ENCODE results near the gene NAV2. TPM values are rescaled to one million over a fixed set of nuclear protein-coding genes. Genes with fewer than 3 reads are reported as not detected.

NAV2 gene
- total RNA-seq, 2 donors from 2014 or later, result 26.4 to 35.5 TPM

DNA sequence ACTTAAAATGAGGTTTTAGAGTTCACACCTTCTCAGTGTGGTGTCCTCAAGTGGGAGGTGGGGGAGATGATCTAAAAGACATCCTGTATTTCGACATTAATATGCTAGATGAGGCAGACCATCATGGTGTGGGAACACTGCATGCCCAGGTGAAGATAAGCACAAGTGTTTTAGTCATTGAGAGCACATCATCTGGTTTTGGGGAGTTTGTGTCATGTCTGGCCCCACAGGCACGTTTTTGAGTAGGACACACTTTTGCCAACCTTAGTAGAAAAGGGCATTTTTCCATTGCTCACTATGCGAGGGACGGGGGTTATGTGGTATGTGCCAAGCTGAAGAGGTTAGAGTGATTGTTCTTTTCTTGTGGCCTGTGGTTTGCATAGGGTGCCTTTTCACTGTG is 258.3 kb downstream of the NAV2 start:
- 83 to 86% methylated on average over 4 of the region's 4 CpGs for WGBS, 2 donors

DNA sequence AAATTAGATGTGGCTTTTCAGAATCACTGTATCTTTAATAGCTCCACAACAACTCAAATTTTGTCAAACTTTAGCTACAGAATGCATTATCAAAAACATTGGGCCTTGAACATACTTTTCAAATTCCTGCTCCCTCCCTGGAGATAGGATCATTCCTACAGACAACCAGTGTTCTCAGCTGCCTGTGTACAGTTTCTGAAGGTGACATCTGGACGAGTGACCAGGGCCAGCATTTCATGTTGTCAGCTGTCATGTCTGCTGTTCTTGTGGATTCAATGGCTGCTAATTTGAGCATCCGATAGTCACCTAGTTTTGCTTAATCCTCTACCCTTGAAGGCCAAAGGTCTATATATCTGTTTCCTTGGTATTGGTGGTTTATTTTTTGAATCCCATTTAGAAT is 259.5 kb downstream of the NAV2 start:
- intact Hi-C loops (cut with DNase I), result no loop called here
- Histone ChIP-seq H3K4me3 (no peak overlapping the region), H3K9me3 (no peaks in the 10 kb centered on the region), H3K27me3 (no peaks in the 10 kb centered on the region), H3K36me3 (replicated peaks in 1 of 2; ENCODE audit: insufficient read depth in 1 of 2, low read depth in 2 of 2) (no peaks in the 10 kb centered on the region), H3K27ac (no peak overlapping the region), H3K4me1 (peaks cover 8% of the 10 kb centered on the region)
- no peak for TF ChIP-seq POLR2A (IDR thresholded peaks at IDR 0.05)
- TF ChIP-seq, protein P1, sequence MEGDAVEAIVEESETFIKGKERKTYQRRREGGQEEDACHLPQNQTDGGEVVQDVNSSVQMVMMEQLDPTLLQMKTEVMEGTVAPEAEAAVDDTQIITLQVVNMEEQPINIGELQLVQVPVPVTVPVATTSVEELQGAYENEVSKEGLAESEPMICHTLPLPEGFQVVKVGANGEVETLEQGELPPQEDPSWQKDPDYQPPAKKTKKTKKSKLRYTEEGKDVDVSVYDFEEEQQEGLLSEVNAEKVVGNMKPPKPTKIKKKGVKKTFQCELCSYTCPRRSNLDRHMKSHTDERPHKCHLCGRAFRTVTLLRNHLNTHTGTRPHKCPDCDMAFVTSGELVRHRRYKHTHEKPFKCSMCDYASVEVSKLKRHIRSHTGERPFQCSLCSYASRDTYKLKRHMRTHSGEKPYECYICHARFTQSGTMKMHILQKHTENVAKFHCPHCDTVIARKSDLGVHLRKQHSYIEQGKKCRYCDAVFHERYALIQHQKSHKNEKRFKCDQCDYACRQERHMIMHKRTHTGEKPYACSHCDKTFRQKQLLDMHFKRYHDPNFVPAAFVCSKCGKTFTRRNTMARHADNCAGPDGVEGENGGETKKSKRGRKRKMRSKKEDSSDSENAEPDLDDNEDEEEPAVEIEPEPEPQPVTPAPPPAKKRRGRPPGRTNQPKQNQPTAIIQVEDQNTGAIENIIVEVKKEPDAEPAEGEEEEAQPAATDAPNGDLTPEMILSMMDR (IDR thresholded peaks at IDR 0.05), result no peak
- DNase-seq, result no peak
- ATAC-seq, result no peak
- WGBS, 2 donors, result 15 to 35% methylated on average over 2 of the region's 2 CpGs

More for the DNA sequence above, 258.3 kb downstream of the NAV2 start:
- Histone ChIP-seq H3K4me3 (no peak overlapping the region), H3K27ac (no peak overlapping the region), H3K4me1 (peaks cover 8% of the 10 kb centered on the region), H3K9me3 (no peaks in the 10 kb centered on the region), H3K36me3 (replicated peaks in 1 of 2; ENCODE audit: insufficient read depth in 1 of 2, low read depth in 2 of 2) (no peaks in the 10 kb centered on the region), H3K27me3 (no peaks in the 10 kb centered on the region)
- TF ChIP-seq POLR2A (IDR thresholded peaks at IDR 0.05), result no peak
- TF ChIP-seq, protein P1 (IDR thresholded peaks at IDR 0.05), result no peak
- ATAC-seq (no peak), DNase-seq (no peak)
- intact Hi-C loops (cut with DNase I), result no loop called here

DNA sequence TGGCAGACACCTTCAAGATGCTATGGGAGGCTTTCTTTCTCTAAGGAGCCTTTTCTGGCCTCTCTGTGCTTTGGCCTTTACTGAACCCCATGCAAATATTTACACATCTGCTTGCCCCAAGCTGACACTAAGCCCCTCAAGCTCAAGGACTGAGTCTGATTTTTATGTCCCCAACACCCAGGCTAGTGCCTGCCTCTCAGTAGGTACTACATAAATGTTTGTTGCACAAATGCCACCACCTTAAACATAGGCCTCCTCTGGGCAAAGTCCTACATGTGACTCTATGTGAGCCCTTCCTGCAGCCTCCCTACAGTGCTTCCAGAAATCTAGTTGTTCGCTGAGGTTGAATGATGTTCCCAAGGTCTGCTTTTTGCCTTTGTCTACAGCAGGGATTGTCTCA is 260.0 kb downstream of the NAV2 start:
- peaks cover 4% of the 10 kb centered on the region for H3K4me1 ChIP-seq
- no peak for TF ChIP-seq POLR2A (IDR thresholded peaks at IDR 0.05)
- TF ChIP-seq, protein P1 (IDR thresholded peaks at IDR 0.05), result no peak
- H3K4me3 ChIP-seq, result no peak overlapping the region
- WGBS, 2 donors, result 69 to 73% methylated on average over 1 of the region's 1 CpG
- no peak for DNase-seq
- H3K9me3 ChIP-seq, result no peaks in the 10 kb centered on the region
- no peaks in the 10 kb centered on the region for H3K36me3 ChIP-seq (replicated peaks in 1 of 2; ENCODE audit: insufficient read depth in 1 of 2, low read depth in 2 of 2)
- no peak for ATAC-seq
- no peaks in the 10 kb centered on the region for H3K27me3 ChIP-seq
- intact Hi-C loops (cut with DNase I), result no loop called here
- no peak overlapping the region for H3K27ac ChIP-seq

- Histone ChIP-seq H3K27me3 (no peaks in the 10 kb centered on the region), H3K27ac (no peak overlapping the region), H3K4me1 (no peaks in the 10 kb centered on the region), H3K4me3 (no peak overlapping the region), H3K36me3 (replicated peaks in 1 of 2; ENCODE audit: insufficient read depth in 1 of 2, low read depth in 2 of 2) (no peaks in the 10 kb centered on the region), H3K9me3 (no peaks in the 10 kb centered on the region)
- intact Hi-C loops (cut with DNase I), result no loop called here
- DNase-seq (no peak), ATAC-seq (no peak)
- 88 to 96% methylated on average over 5 of the region's 5 CpGs for WGBS, 2 donors
- TF ChIP-seq POLR2A (IDR thresholded peaks at IDR 0.05), result no peak
- TF ChIP-seq, protein P1 (IDR thresholded peaks at IDR 0.05), result no peak
These were observed 260.5 kb downstream of the NAV2 start for GRCh38 chr11:19973136-19973635.

DNA sequence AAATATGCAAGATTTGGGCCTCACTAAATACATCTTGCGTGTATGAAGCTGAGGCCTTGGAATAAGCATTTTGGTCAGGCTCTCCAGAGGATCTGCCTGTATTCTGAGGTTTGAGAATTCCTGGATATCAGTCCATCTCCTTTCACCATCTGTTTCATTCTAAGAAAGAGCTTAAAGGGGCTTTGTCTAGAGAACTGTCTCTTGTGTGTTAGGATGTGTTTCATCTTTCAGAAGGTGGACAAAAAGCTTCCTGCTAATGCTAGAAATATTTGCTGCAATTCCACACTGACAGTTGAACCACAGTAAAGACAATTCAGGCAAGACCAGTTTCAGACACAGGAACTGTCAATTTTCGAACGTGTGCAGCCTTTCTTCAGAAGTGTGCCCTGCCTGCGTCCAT is 262.2 kb downstream of the NAV2 start:
- Histone ChIP-seq H3K4me3 (no peak overlapping the region), H3K36me3 (replicated peaks in 1 of 2; ENCODE audit: insufficient read depth in 1 of 2, low read depth in 2 of 2) (no peaks in the 10 kb centered on the region), H3K9me3 (no peaks in the 10 kb centered on the region), H3K4me1 (peaks cover under 1% of the 10 kb centered on the region), H3K27me3 (no peaks in the 10 kb centered on the region), H3K27ac (no peak overlapping the region)
- TF ChIP-seq POLR2A (IDR thresholded peaks at IDR 0.05), result no peak
- TF ChIP-seq, protein P1 (IDR thresholded peaks at IDR 0.05), result no peak
- ATAC-seq, result no peak
- 82 to 86% methylated on average over 4 of the region's 4 CpGs for WGBS, 2 donors
- intact Hi-C loops (cut with DNase I), result no loop called here
- no peak for DNase-seq

All from body of pancreas (tissue), 4 donors.